Liver (tissue), 9 donors: ENCODE measurements around the gene PLPP4. TPM values are rescaled to one million over a fixed set of nuclear protein-coding genes. Genes with fewer than 3 reads are reported as not detected.

Source experiments
- DNase-seq: peaks from one replicate; pipeline ENCODE4 v3.0.0-alpha.2; 2017; ENCODE audit warnings: low spot score
- H3K27ac ChIP-seq, 2 donors: one replicate each; pipeline ENCODE4 v1.7.0; 2013; ENCODE audit warnings: inconsistent platforms in 2 of 2, low read length in 2 of 2, control low read depth in 1 of 2, low read depth in 1 of 2, mild to moderate bottlenecking in 1 of 2
- H3K27me3 ChIP-seq, 4 donors: one replicate each; pipeline versions ENCODE4 v1.6.1 to v1.7.0; 2013; ENCODE audit warnings: low read length in 3 of 4, inconsistent platforms in 1 of 4, mild to moderate bottlenecking in 1 of 4, moderate library complexity in 1 of 4; ENCODE audit not compliant: control insufficient read depth in 4 of 4, insufficient read depth in 4 of 4
- H3K36me3 ChIP-seq, 4 donors: one replicate each; pipeline versions ENCODE4 v1.6.1 to v1.7.0; 2013; ENCODE audit warnings: low read length in 3 of 4, mild to moderate bottlenecking in 3 of 4, low read depth in 1 of 4, moderate library complexity in 1 of 4; ENCODE audit not compliant: control insufficient read depth in 4 of 4, insufficient read depth in 3 of 4
- H3K4me1 ChIP-seq, 4 donors: one replicate each; pipeline versions ENCODE4 v1.6.1 to v1.7.0; 2013; ENCODE audit warnings: low read length in 3 of 4, mild to moderate bottlenecking in 3 of 4, moderate library complexity in 1 of 4; ENCODE audit not compliant: control insufficient read depth in 4 of 4, insufficient read depth in 4 of 4
- H3K4me3 ChIP-seq, 3 donors: one replicate each; pipeline versions ENCODE4 v1.6.1 to v1.7.0; 2013; ENCODE audit warnings: low read length in 3 of 3, control low read depth in 1 of 3, low read depth in 1 of 3, mild to moderate bottlenecking in 1 of 3
- H3K9ac ChIP-seq, 2 donors: one replicate each; pipeline ENCODE4 v1.7.0; 2013; ENCODE audit warnings: low read length in 2 of 2, mild to moderate bottlenecking in 2 of 2, moderate library complexity in 2 of 2, control low read depth in 1 of 2, low read depth in 1 of 2
- H3K9me3 ChIP-seq, 4 donors: one replicate each; pipeline versions ENCODE4 v1.6.1 to v1.7.0; 2013; ENCODE audit warnings: low read length in 3 of 4; ENCODE audit not compliant: control insufficient read depth in 4 of 4
- FOXA2 ChIP-seq: IDR thresholded peaks from 2 replicates; pipeline ENCODE4 v1.6.1; 2016; ENCODE audit warnings: antibody characterized with exemption
- GABPA ChIP-seq, 2 donors: IDR thresholded peaks in 1 of 2; conservative IDR thresholded peaks in 1 of 2; 2 replicates each; pipeline ENCODE4 v1.6.1; 2016; ENCODE audit warnings: antibody characterized with exemption in 2 of 2, mild to moderate bottlenecking in 1 of 2, moderate library complexity in 1 of 2
- HNF4A ChIP-seq, 2 donors: conservative IDR thresholded peaks; 2 replicates each; pipeline ENCODE4 v1.6.1; 2016; ENCODE audit warnings: antibody characterized with exemption in 2 of 2, mild to moderate bottlenecking in 2 of 2
- JUND ChIP-seq, 2 donors: IDR thresholded peaks; 2 replicates each; pipeline ENCODE4 v1.6.1; 2016; ENCODE audit warnings: antibody characterized with exemption in 2 of 2
- RAD21 ChIP-seq, 2 donors: IDR thresholded peaks; 2 replicates each; pipeline ENCODE4 v1.6.1; 2016; ENCODE audit warnings: antibody characterized with exemption in 2 of 2, mild to moderate bottlenecking in 2 of 2
- RXRA ChIP-seq, 2 donors: IDR thresholded peaks; 2 replicates each; pipeline ENCODE4 v1.6.1; 2017 to 2018; ENCODE audit warnings: antibody characterized with exemption in 2 of 2, mild to moderate bottlenecking in 1 of 2
- SP1 ChIP-seq: IDR thresholded peaks from 2 replicates; pipeline ENCODE4 v1.6.1; 2018; ENCODE audit warnings: antibody characterized with exemption, mild to moderate bottlenecking
- TAF1 ChIP-seq: conservative IDR thresholded peaks from 2 replicates; pipeline ENCODE4 v1.6.1; 2016; ENCODE audit warnings: antibody characterized with exemption, mild to moderate bottlenecking
- YY1 ChIP-seq: IDR thresholded peaks from 2 replicates; pipeline ENCODE4 v1.6.1; 2016; ENCODE audit warnings: antibody characterized with exemption, mild to moderate bottlenecking
- ZBTB33 ChIP-seq: IDR thresholded peaks from 2 replicates; pipeline ENCODE4 v1.6.1; 2016; ENCODE audit warnings: antibody characterized with exemption
- WGBS: extraction: QIAGEN DNeasy Blood & Tissue Kit; methylation state at CpG from one replicate; pipeline ENCODE4 v1.1.7; 2013; 5-methylcytosine and 5-hydroxymethylcytosine counted together
- polyA plus RNA-seq, 2 donors: library from polyadenylated mRNA; stranded (reverse) in 1 of 2; unstranded in 1 of 2; fragments of 200-250 nt in 1 of 2; fragments of >200 nt in 1 of 2; fragmentation: Nextera tagmentation in 1 of 2; extraction: Ambion mirVana in 1 of 2; gene quantifications; one replicate each; pipeline versions ENCODE4 v1.2.1 to v1.2.3, GENCODE V29; 2013 to 2015
- total RNA-seq, 2 donors: library from RNA; depleted of rRNA; stranded (reverse); fragments of >200 nt; gene quantifications; one replicate each; pipeline ENCODE4 v1.2.3, GENCODE V29; 2014
- TF ChIP-seq, protein P1 (sequence below): IDR thresholded peaks from 2 replicates; pipeline ENCODE4 v1.6.1; 2016; ENCODE audit warnings: antibody characterized with exemption
- donor health status: healthy.
- donor health status: healthy.
- donor health status: healthy.
- donor health status: healthy.
- donor health status: healthy.

The PLPP4 gene
- total and polyA plus RNA-seq, 4 donors = 0.14 to 2.8 (median 0.93) TPM

DNA sequence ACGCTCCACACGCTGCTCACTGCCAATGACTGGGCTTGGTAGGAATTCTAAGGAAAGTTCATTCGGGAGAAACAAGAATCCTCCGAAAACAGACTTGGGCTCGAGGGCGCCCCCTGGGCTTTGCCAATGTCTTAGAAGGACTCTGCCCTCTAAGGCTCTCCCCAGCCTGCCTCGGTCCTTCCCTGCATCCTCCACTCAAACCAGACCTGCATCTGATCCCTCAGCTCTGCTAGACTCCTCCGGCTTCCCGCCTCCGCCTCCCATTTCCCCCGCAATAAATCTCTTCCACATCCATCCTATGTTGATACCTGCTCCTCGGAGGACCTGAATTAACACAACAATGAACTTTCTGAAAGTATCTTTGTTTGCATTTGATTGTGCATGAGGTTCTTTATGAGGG is 177.6 kb downstream of the PLPP4 start:
- Histone ChIP-seq H3K9ac (no peak overlapping the region), H3K27ac (no peak overlapping the region), H3K36me3 (no peaks in the 10 kb centered on the region), H3K27me3 (peaks cover 0 to 5% (median under 1%) of the 10 kb centered on the region in 4 donors), H3K4me3 (no peak overlapping the region), H3K4me1 (no peaks in the 10 kb centered on the region), H3K9me3 (no peaks in the 10 kb centered on the region)
- DNase-seq = no peak
- TF ChIP-seq, protein P1, sequence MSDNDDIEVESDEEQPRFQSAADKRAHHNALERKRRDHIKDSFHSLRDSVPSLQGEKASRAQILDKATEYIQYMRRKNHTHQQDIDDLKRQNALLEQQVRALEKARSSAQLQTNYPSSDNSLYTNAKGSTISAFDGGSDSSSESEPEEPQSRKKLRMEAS = no peak
- TF ChIP-seq RAD21 (IDR thresholded peaks at IDR 0.05) (no peak), FOXA2 (no peak), ZBTB33 (no peak), TAF1 (no peak), RXRA (IDR thresholded peaks at IDR 0.05) (no peak), YY1 (no peak), GABPA (IDR thresholded peaks at IDR 0.05 in 1 of 2, conservative IDR thresholded peaks at IDR 0.05 in 1 of 2) (no peak), HNF4A (conservative IDR thresholded peaks at IDR 0.05) (no peak), SP1 (no peak), JUND (IDR thresholded peaks at IDR 0.05) (no peak)
- WGBS = 85% methylated on average over 12 of the region's 12 CpGs
